Kidney (tissue), 14 donors: ENCODE data around the gene FHDC1. TPM values are rescaled to one million over a fixed set of nuclear protein-coding genes. Genes with fewer than 3 reads are reported as not detected.

Experiments used
- DNase-seq, 5 donors: peaks; one replicate each; pipeline ENCODE4 v3.0.0-alpha.2; 2013 to 2020
- FAIRE-seq: peaks from 2 replicates; lab custom pipeline; 2012; peaks lifted over from hg19 to GRCh38; lab: Jason Lieb, UNC
- H3K27ac ChIP-seq, 2 donors: one replicate each; pipeline ENCODE4 v1.7.0; 2013; ENCODE audit warnings: low read depth in 2 of 2, low read length in 2 of 2, inconsistent platforms in 1 of 2
- H3K27me3 ChIP-seq: one replicate; pipeline ENCODE4 v1.7.1; 2013; ENCODE audit warnings: low read length, inconsistent platforms; ENCODE audit not compliant: control insufficient read depth, insufficient read depth
- H3K36me3 ChIP-seq, 3 donors: one replicate each; pipeline versions ENCODE4 v1.7.0 to v1.7.1; 2013; ENCODE audit warnings: low read length in 3 of 3, control low read depth in 1 of 3, inconsistent platforms in 1 of 3; ENCODE audit not compliant: insufficient read depth in 3 of 3, control insufficient read depth in 2 of 3
- H3K4me1 ChIP-seq, 3 donors: one replicate each; pipeline versions ENCODE4 v1.7.0 to v1.7.1; 2013; ENCODE audit warnings: low read length in 3 of 3, inconsistent platforms in 1 of 3, low read depth in 1 of 3; ENCODE audit not compliant: control insufficient read depth in 2 of 3, insufficient read depth in 2 of 3
- H3K4me3 ChIP-seq, 3 donors: one replicate each; pipeline versions ENCODE4 v1.7.0 to v1.8.1; 2013; ENCODE audit warnings: low read length in 3 of 3, control low read depth in 1 of 3, inconsistent platforms in 1 of 3
- H3K9ac ChIP-seq, 3 donors: one replicate each; pipeline versions ENCODE4 v1.7.0 to v1.7.1; 2013; ENCODE audit warnings: low read length in 3 of 3, control low read depth in 1 of 3, inconsistent platforms in 1 of 3
- H3K9me3 ChIP-seq, 3 donors: one replicate each; pipeline versions ENCODE4 v1.7.0 to v1.7.1; 2013; ENCODE audit warnings: low read length in 3 of 3, control low read depth in 1 of 3, inconsistent platforms in 1 of 3; ENCODE audit not compliant: control insufficient read depth in 2 of 3, insufficient read depth in 1 of 3
- intact Hi-C: fragments of 100-400 bp; cut with DNase I; formaldehyde crosslinking; loops from one replicate; pipeline ENCODE4 v1.11.1; 2022
- polyA plus RNA-seq: library from polyadenylated mRNA; stranded (reverse); fragments of 350-450 nt; fragmentation: Illumina TruSeq; extraction: RNeasy Lipid Tissue Mini Kit (QIAGEN cat#74804); gene quantifications from one replicate; pipeline ENCODE4 v1.2.3, GENCODE V29; 2014; ENCODE audit warnings: low read depth, low replicate concordance; ENCODE audit not compliant: insufficient read depth
- total RNA-seq: library from RNA; stranded (reverse); fragmentation: NEBNext Ultra II Directional; extraction: Animal tissue kit (Norgen Biotek cat#: 25700); gene quantifications from one replicate; pipeline ENCODE4 v1.2.1, GENCODE V29; 2021
- TF ChIP-seq, protein P1 (sequence below): IDR thresholded peaks from 3 replicates; pipeline ENCODE4 v1.5.1; 2012; ENCODE audit warnings: mild to moderate bottlenecking, moderate library complexity, borderline replicate concordance; ENCODE audit not compliant: insufficient read depth; ENCODE audit errors: extremely low read depth
- donor health status: control.
- donor health status: control.
- donor health status: control.
- donor health status: control.
- donor health status: control.
- donor health status: DM: yes; HTN: yes; CAD: no.
- donor health status: Normal renal cell carcinoma (clear cell type).

The FHDC1 gene
- total and polyA plus RNA-seq, 2 donors from 2014 or later = 1.5 to 5.9 TPM

DNA sequence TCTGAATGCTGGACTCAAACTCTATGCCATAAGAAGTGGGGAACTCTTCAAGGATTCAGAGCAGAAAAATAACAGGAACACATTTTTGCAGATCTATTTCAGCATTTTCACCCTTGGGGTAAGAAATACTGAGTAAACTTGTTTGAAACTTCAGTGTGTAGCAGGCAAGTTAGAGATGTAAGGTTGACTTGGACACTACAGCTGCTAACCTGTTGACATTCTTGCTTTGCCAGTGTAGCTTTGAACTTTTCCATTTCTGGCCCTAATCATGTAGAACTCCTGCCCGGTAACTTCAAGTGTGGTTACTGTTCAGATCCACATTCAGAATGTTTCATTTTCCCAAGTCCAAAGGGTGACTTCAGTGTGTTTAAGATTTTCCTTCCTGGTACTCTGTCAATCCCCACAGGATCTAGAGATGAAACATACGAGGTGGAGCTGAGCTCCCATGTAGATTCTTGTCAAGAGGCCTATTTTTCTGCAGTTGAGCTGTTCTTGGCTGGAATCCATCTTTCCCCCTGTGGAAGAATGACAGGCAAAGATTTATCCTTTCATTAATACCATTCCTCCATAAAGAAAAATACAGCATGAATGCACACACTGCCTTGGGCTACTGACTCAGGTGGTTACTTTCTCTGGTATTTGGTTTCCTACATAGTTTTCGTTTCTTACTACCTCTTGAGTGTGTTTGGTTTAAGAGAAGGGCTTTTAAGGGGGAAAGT lies 34.1 kb downstream of the FHDC1 start:
- TF ChIP-seq, protein P1, sequence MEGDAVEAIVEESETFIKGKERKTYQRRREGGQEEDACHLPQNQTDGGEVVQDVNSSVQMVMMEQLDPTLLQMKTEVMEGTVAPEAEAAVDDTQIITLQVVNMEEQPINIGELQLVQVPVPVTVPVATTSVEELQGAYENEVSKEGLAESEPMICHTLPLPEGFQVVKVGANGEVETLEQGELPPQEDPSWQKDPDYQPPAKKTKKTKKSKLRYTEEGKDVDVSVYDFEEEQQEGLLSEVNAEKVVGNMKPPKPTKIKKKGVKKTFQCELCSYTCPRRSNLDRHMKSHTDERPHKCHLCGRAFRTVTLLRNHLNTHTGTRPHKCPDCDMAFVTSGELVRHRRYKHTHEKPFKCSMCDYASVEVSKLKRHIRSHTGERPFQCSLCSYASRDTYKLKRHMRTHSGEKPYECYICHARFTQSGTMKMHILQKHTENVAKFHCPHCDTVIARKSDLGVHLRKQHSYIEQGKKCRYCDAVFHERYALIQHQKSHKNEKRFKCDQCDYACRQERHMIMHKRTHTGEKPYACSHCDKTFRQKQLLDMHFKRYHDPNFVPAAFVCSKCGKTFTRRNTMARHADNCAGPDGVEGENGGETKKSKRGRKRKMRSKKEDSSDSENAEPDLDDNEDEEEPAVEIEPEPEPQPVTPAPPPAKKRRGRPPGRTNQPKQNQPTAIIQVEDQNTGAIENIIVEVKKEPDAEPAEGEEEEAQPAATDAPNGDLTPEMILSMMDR = no peak
- no peak overlapping the region for H3K27ac ChIP-seq
- no peaks in the 10 kb centered on the region for H3K4me1 ChIP-seq
- no peaks in the 10 kb centered on the region for H3K27me3 ChIP-seq
- FAIRE-seq = no peak
- DNase-seq = peak in 2 of 5 donors; percentile 72 to 74
- H3K9ac ChIP-seq = no peak overlapping the region
- intact Hi-C loops = no loop called here
- no peaks in the 10 kb centered on the region for H3K36me3 ChIP-seq
- H3K4me3 ChIP-seq = no peak overlapping the region
- no peaks in the 10 kb centered on the region for H3K9me3 ChIP-seq

DNA sequence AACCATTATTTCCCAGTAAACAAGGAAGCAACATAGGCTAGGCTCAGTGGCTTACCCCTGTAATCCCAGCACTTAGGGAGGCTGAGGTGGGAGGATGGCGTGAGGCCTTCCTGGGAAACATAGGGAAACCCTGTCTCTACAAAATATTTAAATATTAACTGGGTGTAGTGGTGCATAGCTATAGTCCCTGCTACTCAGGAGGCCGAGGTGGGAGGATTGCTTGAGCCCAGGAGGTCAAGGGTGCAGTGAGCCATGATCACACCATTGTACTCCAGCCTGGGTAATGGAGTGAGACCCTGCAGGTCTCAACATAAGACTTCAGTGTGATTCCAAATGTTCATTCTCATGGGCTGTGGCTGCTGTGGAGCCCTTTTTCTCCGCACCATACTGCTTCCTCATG lies 34.9 kb downstream of the FHDC1 start:
- no peak for FAIRE-seq
- H3K27ac ChIP-seq = no peak overlapping the region
- TF ChIP-seq, protein P1 = no peak

DNA sequence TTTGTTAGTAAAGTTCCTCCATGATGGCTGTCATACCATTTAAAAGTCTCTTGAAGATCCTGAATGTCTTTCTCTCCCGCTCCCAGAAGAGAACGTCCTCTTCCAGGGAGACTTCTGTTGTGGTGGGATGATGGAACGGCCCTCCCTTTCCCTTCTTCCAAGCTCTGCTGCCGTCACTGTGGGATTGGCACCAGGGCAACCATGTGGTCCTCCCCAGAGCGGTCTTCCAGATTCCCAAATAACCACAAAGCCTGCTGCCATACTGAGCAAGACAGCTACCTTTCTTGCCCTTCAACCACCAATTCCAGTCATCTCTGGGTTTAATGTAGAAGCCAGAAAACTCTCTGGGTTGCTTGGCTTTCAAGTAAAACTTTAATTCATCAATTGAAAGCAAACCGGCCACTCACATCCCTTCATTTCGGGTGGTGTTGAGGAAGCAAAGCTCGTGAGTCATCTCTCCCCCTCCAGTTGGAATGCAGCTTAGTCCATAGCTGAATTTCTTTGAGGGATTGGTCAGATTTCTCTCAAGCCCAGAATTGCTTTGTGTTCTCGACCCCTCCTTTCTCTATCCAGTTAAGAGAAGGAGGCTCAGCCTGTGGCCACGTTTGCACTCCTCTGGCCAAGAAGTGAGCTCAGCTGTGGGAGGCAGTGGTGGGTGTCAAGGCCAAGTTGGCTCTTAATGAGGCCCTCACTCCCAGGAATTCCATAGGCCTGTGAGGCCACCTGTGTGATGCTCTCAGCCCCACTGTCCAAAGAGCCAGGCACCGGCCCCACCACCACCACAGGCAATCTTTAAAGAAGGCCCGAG lies 36.9 kb downstream of the FHDC1 start:
- H3K36me3 ChIP-seq = no peaks in the 10 kb centered on the region
- H3K9ac ChIP-seq = no peak overlapping the region
- TF ChIP-seq, protein P1 = no peak
- H3K27ac ChIP-seq = no peak overlapping the region
- H3K4me1 ChIP-seq = no peaks in the 10 kb centered on the region
- no peaks in the 10 kb centered on the region for H3K27me3 ChIP-seq
- FAIRE-seq (no peak), DNase-seq (peak in 3 of 5 donors; percentile 9 to 43 (median 19))
- no peak overlapping the region for H3K4me3 ChIP-seq
- no peaks in the 10 kb centered on the region for H3K9me3 ChIP-seq
- intact Hi-C loops = no loop called here

More for the DNA sequence above, 34.9 kb downstream of the FHDC1 start:
- H3K4me3 ChIP-seq = no peak overlapping the region
- H3K9ac ChIP-seq = no peak overlapping the region
- no peaks in the 10 kb centered on the region for H3K4me1 ChIP-seq
- no peak for DNase-seq
- H3K9me3 ChIP-seq = no peaks in the 10 kb centered on the region
- no peaks in the 10 kb centered on the region for H3K36me3 ChIP-seq
- H3K27me3 ChIP-seq = no peaks in the 10 kb centered on the region
- intact Hi-C loops = no loop called here
